ENCODE measurements around the gene ELMO1. TPM values are rescaled to one million over a fixed set of nuclear protein-coding genes. Genes with fewer than 3 reads are reported as not detected.

The ELMO1 gene
- total and polyA plus RNA-seq, 4 donors: 6.7 to 51.5 (median 14.8) TPM

DNA sequence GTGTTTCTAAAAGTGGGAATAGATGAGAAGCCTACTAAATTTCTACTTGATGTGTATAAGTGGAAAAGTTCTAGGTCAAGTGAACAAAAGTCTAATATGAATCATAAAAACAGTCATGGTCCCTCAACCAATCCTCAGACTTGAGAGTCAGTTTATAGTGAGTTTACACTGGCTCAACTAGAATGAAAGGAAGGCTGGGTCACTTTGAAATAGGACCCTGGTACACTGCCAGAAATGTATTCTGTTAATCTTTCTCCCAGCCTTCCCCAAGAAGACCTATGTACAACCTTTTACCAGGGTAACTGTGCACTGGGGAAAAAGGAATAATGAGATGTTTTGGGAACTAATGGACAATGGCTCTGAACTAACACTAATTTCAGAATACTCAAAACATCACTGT is 17.3 kb downstream of the ELMO1 start:
- TF ChIP-seq HNF4A (conservative IDR thresholded peaks at IDR 0.05) (peak; percentile 26 to 44), RAD21 (IDR thresholded peaks at IDR 0.05) (peak in 1 of 2 donors; percentile 38), NR2F2 (IDR thresholded peaks at IDR 0.05) (no peak), RXRA (IDR thresholded peaks at IDR 0.05) (peak in 1 of 2 donors; percentile 21)
- TF ChIP-seq, protein P1, sequence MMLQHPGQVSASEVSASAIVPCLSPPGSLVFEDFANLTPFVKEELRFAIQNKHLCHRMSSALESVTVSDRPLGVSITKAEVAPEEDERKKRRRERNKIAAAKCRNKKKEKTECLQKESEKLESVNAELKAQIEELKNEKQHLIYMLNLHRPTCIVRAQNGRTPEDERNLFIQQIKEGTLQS (IDR thresholded peaks at IDR 0.05): no peak
- H3K4me3 ChIP-seq (ENCODE audit: low read depth in 1 of 3, low read length in 3 of 3): no peak overlapping the region
- no peak overlapping the region for H3K9ac ChIP-seq (ENCODE audit: low read depth in 1 of 2, low read length in 2 of 2)
- peaks cover 0 to 4% (median 0%) of the 10 kb centered on the region in 4 donors for H3K36me3 ChIP-seq (ENCODE audit: control insufficient read depth in 4 of 4, insufficient read depth in 3 of 4, low read depth in 1 of 4, low read length in 3 of 4)
- no peaks in the 10 kb centered on the region for H3K27me3 ChIP-seq (ENCODE audit: control insufficient read depth in 4 of 4, insufficient read depth in 4 of 4, low read length in 3 of 4)
- DNase-seq (ENCODE audit: low spot score): no peak
- H3K27ac ChIP-seq (ENCODE audit: low read depth in 1 of 2, low read length in 2 of 2): no peak overlapping the region
- H3K9me3 ChIP-seq (ENCODE audit: control insufficient read depth in 4 of 4, low read length in 3 of 4): no peaks in the 10 kb centered on the region
- H3K4me1 ChIP-seq (ENCODE audit: control insufficient read depth in 4 of 4, insufficient read depth in 4 of 4, low read length in 3 of 4): peaks cover 0 to 39% (median 23%) of the 10 kb centered on the region in 4 donors

DNA sequence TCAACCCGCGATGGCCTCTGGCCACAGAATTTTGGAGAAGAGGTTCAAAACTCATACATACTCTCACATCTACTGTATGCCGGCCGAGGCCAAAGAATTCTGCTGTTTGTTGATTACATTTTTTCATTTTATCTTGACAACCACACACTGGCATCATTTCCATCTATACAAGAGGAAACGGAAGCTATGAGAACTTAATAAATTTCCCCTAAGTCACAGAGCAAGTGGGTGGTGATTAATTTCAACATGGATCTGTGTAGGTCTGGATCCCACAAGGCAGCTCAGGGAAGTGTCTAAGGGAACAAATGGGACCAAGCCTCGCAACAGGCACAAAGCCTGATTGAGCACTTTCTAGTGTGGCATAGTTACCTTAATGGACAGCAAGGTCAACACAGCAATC is 18.0 kb downstream of the ELMO1 start:
- Histone ChIP-seq H3K27me3 (ENCODE audit: control insufficient read depth in 4 of 4, insufficient read depth in 4 of 4, low read length in 3 of 4) (no peaks in the 10 kb centered on the region), H3K4me3 (ENCODE audit: low read depth in 1 of 3, low read length in 3 of 3) (no peak overlapping the region), H3K9ac (ENCODE audit: low read depth in 1 of 2, low read length in 2 of 2) (no peak overlapping the region), H3K27ac (ENCODE audit: low read depth in 1 of 2, low read length in 2 of 2) (no peak overlapping the region), H3K9me3 (ENCODE audit: control insufficient read depth in 4 of 4, low read length in 3 of 4) (no peaks in the 10 kb centered on the region), H3K4me1 (ENCODE audit: control insufficient read depth in 4 of 4, insufficient read depth in 4 of 4, low read length in 3 of 4) (peaks cover 0 to 33% (median 21%) of the 10 kb centered on the region in 4 donors), H3K36me3 (ENCODE audit: control insufficient read depth in 4 of 4, insufficient read depth in 3 of 4, low read depth in 1 of 4, low read length in 3 of 4) (peaks cover 0 to 4% (median 0%) of the 10 kb centered on the region in 4 donors)
- 87% methylated on average over 6 of the region's 6 CpGs for WGBS
- DNase-seq (ENCODE audit: low spot score): no peak
- TF ChIP-seq FOXA1 (IDR thresholded peaks at IDR 0.05): no peak
- TF ChIP-seq FOXA2 (IDR thresholded peaks at IDR 0.05): no peak
- TF ChIP-seq, protein P2, sequence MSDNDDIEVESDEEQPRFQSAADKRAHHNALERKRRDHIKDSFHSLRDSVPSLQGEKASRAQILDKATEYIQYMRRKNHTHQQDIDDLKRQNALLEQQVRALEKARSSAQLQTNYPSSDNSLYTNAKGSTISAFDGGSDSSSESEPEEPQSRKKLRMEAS (IDR thresholded peaks at IDR 0.05): no peak
- TF ChIP-seq JUND (IDR thresholded peaks at IDR 0.05): no peak
- TF ChIP-seq, protein P3, sequence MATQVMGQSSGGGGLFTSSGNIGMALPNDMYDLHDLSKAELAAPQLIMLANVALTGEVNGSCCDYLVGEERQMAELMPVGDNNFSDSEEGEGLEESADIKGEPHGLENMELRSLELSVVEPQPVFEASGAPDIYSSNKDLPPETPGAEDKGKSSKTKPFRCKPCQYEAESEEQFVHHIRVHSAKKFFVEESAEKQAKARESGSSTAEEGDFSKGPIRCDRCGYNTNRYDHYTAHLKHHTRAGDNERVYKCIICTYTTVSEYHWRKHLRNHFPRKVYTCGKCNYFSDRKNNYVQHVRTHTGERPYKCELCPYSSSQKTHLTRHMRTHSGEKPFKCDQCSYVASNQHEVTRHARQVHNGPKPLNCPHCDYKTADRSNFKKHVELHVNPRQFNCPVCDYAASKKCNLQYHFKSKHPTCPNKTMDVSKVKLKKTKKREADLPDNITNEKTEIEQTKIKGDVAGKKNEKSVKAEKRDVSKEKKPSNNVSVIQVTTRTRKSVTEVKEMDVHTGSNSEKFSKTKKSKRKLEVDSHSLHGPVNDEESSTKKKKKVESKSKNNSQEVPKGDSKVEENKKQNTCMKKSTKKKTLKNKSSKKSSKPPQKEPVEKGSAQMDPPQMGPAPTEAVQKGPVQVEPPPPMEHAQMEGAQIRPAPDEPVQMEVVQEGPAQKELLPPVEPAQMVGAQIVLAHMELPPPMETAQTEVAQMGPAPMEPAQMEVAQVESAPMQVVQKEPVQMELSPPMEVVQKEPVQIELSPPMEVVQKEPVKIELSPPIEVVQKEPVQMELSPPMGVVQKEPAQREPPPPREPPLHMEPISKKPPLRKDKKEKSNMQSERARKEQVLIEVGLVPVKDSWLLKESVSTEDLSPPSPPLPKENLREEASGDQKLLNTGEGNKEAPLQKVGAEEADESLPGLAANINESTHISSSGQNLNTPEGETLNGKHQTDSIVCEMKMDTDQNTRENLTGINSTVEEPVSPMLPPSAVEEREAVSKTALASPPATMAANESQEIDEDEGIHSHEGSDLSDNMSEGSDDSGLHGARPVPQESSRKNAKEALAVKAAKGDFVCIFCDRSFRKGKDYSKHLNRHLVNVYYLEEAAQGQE (IDR thresholded peaks at IDR 0.05): no peak

DNA sequence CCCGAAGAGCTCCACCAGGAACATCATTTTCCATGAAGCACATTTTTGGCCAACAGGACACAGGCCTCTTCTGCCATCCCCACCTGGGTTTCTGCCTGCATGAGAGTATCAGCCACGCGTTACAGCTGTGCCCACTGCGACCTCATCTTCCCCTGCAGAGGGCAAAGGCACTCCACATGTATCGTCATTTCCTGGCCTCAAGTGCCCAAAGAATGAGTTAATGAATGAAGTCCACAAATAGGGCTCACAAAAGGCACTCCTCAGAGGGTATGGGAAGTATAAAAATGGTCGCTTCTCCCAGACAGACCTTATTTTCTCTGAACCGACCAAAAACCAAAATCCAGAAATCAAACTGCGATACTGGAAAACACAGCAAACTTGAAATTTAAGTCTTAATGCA is 18.5 kb downstream of the ELMO1 start:
- Histone ChIP-seq H3K27me3 (ENCODE audit: control insufficient read depth in 4 of 4, insufficient read depth in 4 of 4, low read length in 3 of 4) (no peaks in the 10 kb centered on the region), H3K9me3 (ENCODE audit: control insufficient read depth in 4 of 4, low read length in 3 of 4) (no peaks in the 10 kb centered on the region), H3K36me3 (ENCODE audit: control insufficient read depth in 4 of 4, insufficient read depth in 3 of 4, low read depth in 1 of 4, low read length in 3 of 4) (peaks cover 0 to 4% (median 0%) of the 10 kb centered on the region in 4 donors), H3K27ac (ENCODE audit: low read depth in 1 of 2, low read length in 2 of 2) (no peak overlapping the region), H3K9ac (ENCODE audit: low read depth in 1 of 2, low read length in 2 of 2) (no peak overlapping the region), H3K4me3 (ENCODE audit: low read depth in 1 of 3, low read length in 3 of 3) (no peak overlapping the region), H3K4me1 (ENCODE audit: control insufficient read depth in 4 of 4, insufficient read depth in 4 of 4, low read length in 3 of 4) (peaks cover 0 to 29% (median 17%) of the 10 kb centered on the region in 4 donors)
- no peak for TF ChIP-seq YY1 (IDR thresholded peaks at IDR 0.05)
- TF ChIP-seq RXRA (IDR thresholded peaks at IDR 0.05): no peak
- no peak for TF ChIP-seq FOXA2 (IDR thresholded peaks at IDR 0.05)
- no peak for TF ChIP-seq TAF1 (conservative IDR thresholded peaks at IDR 0.05)
- no peak for TF ChIP-seq SP1 (IDR thresholded peaks at IDR 0.05)
- 88% methylated on average over 8 of the region's 8 CpGs for WGBS
- no peak for DNase-seq (ENCODE audit: low spot score)

All from liver (tissue), 9 donors.